CD4-positive, alpha-beta T cell treated with Interleukin-12 subunit alpha and Interleukin-12 subunit beta, for 1 hour (primary cell): ENCODE measurements around the gene OR10A7.
"Not testable (repeated sequence)": the region's sequence is repeated elsewhere in the genome, so short reads cannot be mapped to it uniquely, and the experiment has no call there.

ENCODE experiments used
- DNase-seq: peaks from one replicate; pipeline ENCODE4 v3.0.0-alpha.2; 2020

Gene OR10A7, protein sequence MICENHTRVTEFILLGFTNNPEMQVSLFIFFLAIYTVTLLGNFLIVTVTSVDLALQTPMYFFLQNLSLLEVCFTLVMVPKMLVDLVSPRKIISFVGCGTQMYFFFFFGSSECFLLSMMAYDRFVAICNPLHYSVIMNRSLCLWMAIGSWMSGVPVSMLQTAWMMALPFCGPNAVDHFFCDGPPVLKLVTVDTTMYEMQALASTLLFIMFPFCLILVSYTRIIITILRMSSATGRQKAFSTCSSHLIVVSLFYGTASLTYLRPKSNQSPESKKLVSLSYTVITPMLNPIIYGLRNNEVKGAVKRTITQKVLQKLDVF

DNA sequence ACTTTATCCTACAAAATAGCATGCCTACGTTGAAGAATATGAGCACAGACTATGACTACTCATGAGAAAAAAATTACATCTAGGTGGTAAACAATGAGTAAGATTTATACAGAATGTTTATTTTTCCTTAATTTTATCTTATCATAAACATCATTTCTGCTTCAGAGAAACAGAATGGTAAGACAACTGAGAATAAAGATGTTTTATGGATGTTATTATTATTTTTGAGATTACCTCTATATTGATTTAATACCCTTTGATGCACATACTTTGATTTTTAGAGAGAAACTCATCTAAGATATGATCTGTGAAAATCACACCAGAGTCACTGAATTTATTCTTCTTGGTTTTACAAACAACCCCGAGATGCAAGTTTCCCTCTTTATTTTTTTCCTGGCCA lies at the start of gene OR10A7:
TSS of gene OR10A7 (plus strand) at position 301 of the 400 bp plus-strand sequence. CDS start at position 301, 0 bp downstream.
- DNase-seq, result no peak

DNA sequence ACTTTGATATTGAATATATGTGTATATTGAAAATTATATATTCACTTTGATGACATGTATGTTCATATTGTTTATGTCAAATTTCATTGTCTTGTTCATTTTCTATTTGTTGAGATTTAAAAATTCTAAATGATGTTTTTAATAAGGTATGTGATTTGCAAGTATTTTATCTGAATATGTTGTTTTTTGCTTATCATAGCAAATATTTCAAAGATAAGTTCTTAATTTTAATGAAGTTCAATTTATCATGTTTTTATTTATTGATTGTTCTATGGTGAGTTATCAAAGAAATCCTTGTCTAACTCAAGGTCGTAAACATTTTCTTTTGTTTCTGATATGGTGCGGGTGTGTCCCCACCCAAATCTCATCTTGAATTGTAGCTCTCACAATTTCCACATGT lies 49.4 kb upstream of the OR10A7 start:
- no peak for DNase-seq

DNA sequence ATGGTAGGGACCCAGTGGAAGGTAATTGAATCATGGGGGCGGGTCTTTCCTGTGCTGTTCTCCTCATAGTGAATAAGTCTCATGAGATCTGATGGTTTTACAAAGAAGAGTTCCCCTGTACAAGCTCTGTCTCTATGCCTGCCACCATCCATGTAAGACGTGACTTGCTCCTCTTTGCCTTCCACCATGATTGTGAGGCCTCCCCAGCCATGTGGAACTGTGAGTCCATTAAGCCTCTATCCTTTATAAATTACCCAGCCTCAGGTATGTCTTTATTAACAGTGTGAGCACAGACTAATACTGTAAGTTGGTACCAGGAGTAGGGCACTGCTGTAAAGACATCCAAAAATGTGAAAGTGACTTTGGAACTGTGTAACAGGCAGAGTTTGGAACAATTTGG lies 49.0 kb upstream of the OR10A7 start:
- not testable (repeated sequence) for DNase-seq

DNA sequence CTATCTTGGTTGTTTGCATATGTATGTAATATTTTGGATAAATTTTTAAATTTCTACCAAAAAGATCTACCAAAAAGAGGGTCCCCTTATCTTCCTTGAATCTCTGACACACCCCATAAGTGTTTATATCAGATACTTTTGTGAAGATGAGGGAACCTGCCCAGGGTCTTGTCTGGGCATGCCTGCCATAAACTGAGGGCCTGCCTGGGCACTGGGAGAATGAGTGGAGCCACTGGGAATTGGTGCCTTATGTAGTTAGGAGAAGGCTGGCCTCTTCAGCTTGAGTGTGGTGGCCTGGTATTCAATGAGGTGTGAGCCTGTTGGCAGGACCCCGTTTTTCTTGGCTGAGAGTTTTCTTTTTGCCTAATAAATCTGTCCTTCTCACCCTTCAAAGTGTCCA lies 48.1 kb upstream of the OR10A7 start:
- DNase-seq, result no peak

DNA sequence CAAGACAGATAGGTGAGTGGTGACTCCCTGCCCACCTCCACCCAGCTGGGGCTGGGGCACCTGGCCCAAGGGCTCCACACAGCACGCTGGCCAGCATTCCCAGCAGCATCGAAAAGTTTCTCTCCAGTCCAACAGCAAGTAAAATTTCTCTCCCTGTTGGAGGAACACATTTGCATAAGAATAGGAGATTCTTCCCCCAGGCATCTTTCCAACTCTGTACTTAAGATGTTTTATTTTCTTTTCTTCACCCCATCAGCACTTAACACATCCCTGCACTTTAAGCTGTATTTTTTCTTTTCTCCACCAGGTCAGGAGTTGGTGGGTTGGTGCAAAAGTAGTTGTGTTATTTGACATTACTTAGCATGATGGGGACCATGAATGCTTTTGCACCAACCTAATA lies 47.4 kb upstream of the OR10A7 start:
- no peak for DNase-seq

DNA sequence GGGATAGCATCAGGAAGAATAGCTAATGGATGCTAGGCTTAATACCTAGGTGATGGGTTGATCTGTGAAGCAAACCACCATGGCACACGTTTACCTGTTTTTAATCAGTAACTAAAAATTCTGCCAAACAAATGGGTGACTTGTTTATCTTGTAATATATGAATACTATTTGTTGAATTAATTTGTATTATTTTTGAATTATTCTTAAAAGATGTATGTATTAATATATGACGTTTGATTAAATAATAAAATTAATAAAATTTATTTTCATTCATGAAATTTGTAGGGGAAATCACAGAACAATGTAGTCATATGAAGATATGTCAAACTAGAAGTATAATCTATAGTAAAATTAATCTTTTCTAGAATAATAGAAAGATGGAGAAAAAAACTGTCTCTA lies 32.3 kb upstream of the OR10A7 start:
- no peak for DNase-seq

DNA sequence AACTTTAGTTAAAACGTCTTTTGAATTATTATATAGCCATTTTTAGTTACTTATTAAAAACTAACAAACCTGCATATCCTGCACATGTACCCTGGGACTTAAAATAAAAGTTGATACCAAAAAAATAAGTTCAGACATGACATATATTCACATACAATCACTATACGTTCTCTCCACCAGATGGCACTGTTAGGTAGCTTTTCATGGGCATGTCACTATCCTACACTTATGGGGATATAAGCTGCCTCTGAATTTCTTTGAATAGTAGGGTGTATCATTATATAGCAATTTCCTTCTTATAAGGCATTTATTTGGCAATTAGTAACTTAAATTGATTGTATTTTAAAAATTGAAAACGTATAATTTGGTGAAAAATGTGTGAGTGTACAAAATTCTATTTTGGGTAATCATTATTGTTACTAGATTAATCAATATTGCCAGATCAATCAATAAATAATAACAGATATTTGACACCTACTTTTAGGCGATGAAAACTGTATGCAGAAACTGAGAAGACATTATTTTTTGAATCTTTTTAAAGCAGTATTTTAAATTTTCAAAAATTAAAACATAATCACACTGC lies 31.8 kb upstream of the OR10A7 start:
- peak; percentile 70 for DNase-seq

DNA sequence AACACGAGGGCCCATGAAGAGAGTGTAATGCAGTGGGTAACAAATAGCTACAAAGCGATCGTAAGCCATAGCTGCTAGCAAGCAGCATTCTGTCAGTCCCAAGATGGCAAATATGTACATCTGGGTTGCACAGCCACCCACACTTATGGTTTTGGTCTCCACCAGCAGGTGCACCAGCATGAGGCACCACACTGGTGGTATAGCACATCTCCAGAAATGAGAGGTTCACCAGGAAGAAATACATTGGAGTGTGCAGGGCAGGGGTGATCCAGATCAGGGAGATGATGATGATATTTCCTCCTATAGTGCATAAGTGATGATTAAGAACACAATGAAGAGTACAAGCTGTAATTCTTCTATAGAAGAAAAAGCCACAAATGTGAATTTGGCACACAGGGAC lies 26.4 kb upstream of the OR10A7 start:
- no peak for DNase-seq

DNA sequence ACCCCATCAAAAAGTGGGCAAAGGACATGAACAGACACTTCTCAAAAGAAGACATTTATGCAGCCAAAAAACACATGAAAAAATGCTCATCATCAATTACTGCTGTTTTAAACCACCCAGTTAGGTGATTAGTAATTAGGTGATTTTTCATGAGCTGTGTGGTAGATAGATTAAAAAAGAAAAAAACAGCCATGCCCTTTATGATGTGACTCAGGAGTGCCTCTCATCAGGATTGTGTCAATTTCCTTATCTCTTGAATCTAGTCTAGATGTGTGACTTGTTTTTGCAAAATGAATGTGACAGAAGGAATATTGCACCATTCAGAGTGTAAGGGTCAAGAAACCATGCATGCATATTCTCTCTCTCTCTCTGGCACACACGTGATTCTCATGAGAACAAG lies 5.7 kb downstream of the OR10A7 start:
- no peak for DNase-seq

DNA sequence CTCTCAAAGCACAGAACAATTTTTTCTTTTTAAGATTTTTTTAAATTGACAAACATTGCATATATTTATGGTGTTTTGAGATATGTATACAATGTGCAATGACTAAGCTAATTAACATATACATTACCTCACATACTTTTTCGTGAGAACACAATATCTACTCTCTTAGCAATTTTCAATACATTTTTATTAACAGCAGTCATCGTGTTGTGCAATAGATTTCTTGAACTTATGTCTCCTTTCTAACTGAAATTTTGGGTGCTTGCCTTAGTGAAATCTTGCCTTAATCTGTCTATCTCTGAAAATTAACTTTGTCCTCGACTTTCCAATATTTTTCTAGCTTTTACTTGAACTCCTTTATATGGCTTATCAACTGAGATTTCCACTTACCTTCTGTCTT lies 6.8 kb downstream of the OR10A7 start:
- DNase-seq, result no peak

DNA sequence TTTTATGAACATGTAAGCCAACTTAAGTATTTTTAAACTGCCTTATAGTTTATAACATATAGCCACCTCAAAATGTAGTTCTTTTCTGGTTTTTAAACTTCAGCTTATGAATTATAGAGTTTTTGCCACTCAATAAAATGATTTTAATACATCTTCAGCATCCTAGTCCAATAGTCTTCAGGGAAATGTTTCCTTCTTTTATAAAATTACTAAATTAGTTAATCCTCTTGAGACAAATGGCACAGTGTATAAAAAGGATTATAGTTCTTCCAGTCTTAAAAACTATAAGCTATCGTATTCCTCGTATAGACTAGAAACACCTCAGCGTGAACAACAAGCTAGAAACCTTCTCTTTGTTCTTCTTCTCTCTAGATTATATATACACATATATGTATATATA lies 23.5 kb downstream of the OR10A7 start, which contains the start of gene OR6C74:
TSS of gene OR6C74 (plus strand) at position 301 of the 400 bp plus-strand sequence. CDS start 2,679 bp downstream, outside the sequence.
- no peak for DNase-seq

DNA sequence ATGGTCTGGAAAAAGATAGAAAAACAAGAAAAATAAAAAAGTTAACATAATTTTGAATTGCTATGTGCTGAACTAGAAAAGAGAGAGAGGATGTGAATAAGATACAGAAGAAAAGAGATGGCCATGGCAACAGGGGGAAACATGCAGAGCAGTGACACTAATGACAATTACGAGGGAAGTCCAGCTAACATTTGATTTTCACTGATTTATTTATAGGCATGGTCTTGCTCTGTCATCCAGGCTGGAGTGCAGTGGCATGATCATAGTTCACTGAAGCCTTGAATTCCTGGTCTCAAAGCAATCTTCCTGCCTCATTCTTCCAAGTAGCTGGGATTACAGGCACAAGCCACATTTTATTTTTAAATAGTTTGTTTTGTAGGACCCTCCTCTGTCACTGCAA lies 25.3 kb downstream of the OR10A7 start:
- no peak for DNase-seq

DNA sequence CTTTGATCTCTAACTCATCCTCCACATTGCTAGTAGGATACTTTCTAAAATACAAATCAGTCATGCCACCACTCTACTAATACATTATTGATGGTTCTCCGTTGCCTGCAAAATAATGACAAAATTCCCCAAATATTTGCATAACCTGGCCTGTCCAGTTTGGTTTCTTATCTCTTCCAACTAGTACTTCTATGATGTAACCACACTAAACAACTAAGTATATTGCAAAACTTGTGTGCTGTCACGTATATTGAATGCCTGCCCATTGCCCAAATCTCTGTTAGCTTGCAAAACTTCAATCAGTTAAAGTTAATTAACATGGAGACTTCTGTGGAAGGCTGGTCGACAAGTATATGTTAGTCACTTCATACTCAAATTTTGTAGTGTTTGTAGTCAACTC lies 30.1 kb downstream of the OR10A7 start:
- no peak for DNase-seq

DNA sequence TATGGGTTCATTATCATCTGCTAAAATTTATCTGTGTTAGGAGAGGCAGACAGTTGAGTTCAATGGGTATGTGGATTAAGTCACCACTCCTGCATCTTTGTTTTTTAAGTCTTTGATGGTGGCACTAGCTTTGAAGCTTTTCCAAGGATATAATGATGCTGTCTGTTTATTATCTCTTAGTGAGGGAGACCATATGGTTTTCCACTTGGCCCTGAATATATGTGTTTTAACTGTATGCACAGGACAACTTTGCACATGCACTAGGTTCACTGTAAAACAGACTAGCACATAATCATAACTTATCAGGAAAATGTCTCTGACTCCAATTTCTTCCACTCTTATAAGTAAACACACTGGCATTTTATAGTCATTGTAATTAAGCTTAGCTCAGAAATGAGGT lies 32.5 kb downstream of the OR10A7 start:
- no peak for DNase-seq

DNA sequence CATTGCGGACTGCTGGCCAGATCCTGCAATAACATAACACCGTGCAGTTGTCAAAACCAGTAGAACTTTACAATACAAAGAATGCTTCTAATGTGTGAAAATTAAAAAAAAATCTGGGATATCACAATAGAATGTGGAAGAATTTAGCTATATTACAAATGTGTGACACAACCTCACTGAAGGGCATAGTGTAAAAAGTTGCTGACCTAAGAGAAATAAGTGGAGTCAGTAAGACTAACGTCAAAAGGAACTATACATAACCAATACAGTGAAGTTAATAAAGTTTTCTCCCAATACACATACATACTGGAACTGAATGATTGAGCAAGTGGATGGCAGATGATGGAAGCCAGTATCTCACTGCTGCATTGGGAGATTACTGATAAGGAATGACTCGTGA lies 36.0 kb downstream of the OR10A7 start:
- DNase-seq, result no peak

DNA sequence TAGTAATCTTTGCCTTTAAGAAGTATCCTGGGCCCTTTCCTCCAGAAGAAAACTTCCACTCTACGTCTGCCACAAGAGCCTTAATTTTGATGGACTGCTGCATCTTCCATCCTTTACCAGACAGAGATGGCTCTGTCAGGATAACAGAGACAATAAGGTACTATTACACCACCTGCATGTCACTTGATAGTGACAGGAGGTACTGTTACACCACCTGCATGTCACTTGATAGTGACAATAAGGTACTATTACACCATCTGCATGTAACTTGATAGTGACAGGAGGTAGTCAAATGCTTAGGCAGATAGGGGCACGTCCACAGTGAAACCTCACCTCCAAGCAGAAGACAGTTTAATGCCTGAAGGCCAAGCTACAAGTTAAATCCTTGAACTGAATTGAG lies 37.5 kb downstream of the OR10A7 start:
- no peak for DNase-seq
